ENCODE results near the gene SERTAD1.

DNA sequence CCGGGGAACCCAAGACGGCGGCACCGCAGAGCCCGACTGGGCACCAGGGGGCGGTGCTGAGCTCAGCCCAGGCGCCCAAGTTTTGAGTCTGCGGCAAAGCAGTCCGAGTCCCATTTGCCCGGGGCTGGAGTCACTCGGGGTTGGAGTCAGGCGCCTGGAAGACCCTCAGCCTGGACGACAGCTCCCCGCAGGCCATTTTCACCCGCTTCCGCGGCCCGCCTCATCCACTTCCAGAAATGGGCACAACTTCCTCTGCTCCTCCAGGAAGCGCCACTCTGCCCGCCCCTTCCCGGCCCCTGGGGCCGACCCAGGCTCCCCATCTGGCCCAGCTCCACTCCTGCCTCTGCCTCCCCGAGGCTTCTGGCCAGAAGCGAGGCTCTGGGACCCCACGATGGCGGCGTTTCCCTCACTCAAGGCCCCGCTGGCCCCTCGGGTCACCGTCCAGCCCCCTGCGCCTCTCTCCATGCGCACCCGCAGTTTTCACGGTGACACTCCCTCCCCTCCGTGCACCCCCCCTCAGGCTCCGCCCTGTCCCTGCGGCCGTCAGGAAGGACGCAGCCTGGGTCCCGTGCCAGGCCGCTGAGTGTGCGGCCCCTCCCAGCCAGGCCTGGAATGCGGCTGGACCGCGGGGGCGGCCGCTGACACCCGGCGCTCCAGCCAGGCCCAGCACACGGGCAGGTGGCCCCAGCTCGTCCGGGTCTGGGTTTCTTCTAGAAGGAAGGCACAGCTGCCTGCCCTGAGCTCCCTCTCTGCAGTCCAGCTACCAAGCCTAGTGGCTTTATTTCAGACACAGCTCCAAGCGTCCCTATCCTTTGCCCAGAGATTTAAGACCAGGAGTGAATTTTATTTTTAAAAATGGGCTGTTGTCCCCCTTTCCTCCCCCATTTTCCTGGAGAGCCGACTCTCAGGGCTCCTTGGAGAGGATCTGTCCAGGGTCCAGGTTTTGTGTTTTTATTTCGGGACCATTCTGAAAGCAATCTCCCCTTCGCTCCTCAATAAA is 4.7 kb downstream of the SERTAD1 start:
- TF ChIP-seq, protein P1, sequence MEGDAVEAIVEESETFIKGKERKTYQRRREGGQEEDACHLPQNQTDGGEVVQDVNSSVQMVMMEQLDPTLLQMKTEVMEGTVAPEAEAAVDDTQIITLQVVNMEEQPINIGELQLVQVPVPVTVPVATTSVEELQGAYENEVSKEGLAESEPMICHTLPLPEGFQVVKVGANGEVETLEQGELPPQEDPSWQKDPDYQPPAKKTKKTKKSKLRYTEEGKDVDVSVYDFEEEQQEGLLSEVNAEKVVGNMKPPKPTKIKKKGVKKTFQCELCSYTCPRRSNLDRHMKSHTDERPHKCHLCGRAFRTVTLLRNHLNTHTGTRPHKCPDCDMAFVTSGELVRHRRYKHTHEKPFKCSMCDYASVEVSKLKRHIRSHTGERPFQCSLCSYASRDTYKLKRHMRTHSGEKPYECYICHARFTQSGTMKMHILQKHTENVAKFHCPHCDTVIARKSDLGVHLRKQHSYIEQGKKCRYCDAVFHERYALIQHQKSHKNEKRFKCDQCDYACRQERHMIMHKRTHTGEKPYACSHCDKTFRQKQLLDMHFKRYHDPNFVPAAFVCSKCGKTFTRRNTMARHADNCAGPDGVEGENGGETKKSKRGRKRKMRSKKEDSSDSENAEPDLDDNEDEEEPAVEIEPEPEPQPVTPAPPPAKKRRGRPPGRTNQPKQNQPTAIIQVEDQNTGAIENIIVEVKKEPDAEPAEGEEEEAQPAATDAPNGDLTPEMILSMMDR (IDR thresholded peaks at IDR 0.05; ENCODE audit: low read length) = peak; percentile 92
- TF ChIP-seq EZH2 (optimal IDR thresholded peaks at IDR 0.05; ENCODE audit: low read depth, low read length) (no peak), EZH2phosphoT487 (IDR thresholded peaks at IDR 0.05; ENCODE audit: low read length) (no peak)

All from MM.1S (cell line).